Psoas muscle (tissue), 8 donors: ENCODE measurements around the gene ACAT1. TPM values are rescaled to one million over a fixed set of nuclear protein-coding genes. Genes with fewer than 3 reads are reported as not detected.
A peak's percentile ranks its signal among the peaks of the same experiment; 100 is the strongest.

Experiments used
- ATAC-seq, 4 donors: fragments of 200-7000 bp; cut with Tn5 transposase; one replicate each; pipeline ENCODE4 v1.9.1; 2020; ENCODE audit warnings: moderate library complexity in 3 of 4, mild to moderate bottlenecking in 2 of 4
- DNase-seq, 2 donors: peaks; one replicate each; pipeline ENCODE4 v3.0.0-alpha.2; 2020
- H3K27ac ChIP-seq: fragments of 200-600 bp; one replicate; pipeline ENCODE4 v1.8.0; 2022
- H3K27me3 ChIP-seq, 3 donors: fragments of 200-600 bp in 1 of 3; one replicate each; pipeline versions ENCODE4 v1.6.1 to v1.8.0; 2013 to 2022; ENCODE audit warnings: low read length in 2 of 3, mild to moderate bottlenecking in 2 of 3, moderate library complexity in 1 of 3; ENCODE audit not compliant: insufficient read depth in 3 of 3
- H3K36me3 ChIP-seq, 2 donors: fragments of 200-600 bp in 1 of 2; one replicate each; pipeline versions ENCODE4 v1.6.1 to v1.8.0; 2013 to 2022; ENCODE audit warnings: low read depth in 1 of 2, mild to moderate bottlenecking in 1 of 2, moderate library complexity in 1 of 2; ENCODE audit not compliant: insufficient read depth in 1 of 2
- H3K4me1 ChIP-seq: fragments of 200-600 bp; one replicate; pipeline ENCODE4 v1.8.0; 2022
- H3K4me3 ChIP-seq: fragments of 200-600 bp; one replicate; pipeline ENCODE4 v1.8.0; 2022; ENCODE audit warnings: mild to moderate bottlenecking
- H3K9me3 ChIP-seq: fragments of 200-600 bp; one replicate; pipeline ENCODE4 v1.8.0; 2022
- CTCF ChIP-seq: fragments of 200-600 bp; IDR thresholded peaks from one replicate; pipeline ENCODE4 v1.8.0; 2022; ENCODE audit warnings: antibody characterized with exemption
- WGBS, 3 donors: extraction: QIAGEN DNeasy Blood & Tissue Kit; methylation state at CpG; one replicate each; pipeline versions ENCODE4 v1.1.6 to v1.1.7; 2013; 5-methylcytosine and 5-hydroxymethylcytosine counted together
- intact Hi-C, 2 donors: fragments of 100-400 bp; cut with DNase I; formaldehyde crosslinking; loops; one replicate each; pipeline versions ENCODE4 v1.11.0 to v1.14.2; 2022
- long read RNA-seq, 2 donors: library from polyadenylated mRNA; unstranded; transcript quantifications; one replicate each; pipeline ENCODE4 v2.0.0, GENCODE V29; 2021
- polyA plus RNA-seq, 3 donors: library from polyadenylated mRNA; stranded (reverse); fragments of 200-250 nt; gene quantifications; one replicate each; pipeline ENCODE4 v1.2.3, GENCODE V29; 2013
- total RNA-seq, 4 donors: library from RNA; stranded (reverse); fragmentation: NEBNext Ultra II Directional in 2 of 4; extraction: Animal tissue kit (Norgen Biotek cat#: 25700) in 2 of 4; gene quantifications; one replicate each; pipeline versions ENCODE4 v1.2.1 to v1.2.4, GENCODE V29; 2021 to 2023
- donor health status: healthy with polysubstance abuse.
- donor health status: DM: no; HTN: no; CAD: no; lungs with moderate emphysema.
- donor health status: Bipolar disorder and iron deficiency.
- donor health status: healthy.
- donor health status: DM: yes; HTN: yes; CAD: no.
- donor health status: DM: no; HTN: no; CAD: no.
- donor health status: DM: no; HTN: no; CAD: no.
- donor health status: DM: yes; HTN: yes; CAD: no.

The ACAT1 gene
- 100 to 1,000 TPM; 156 to 263 (median 208) TPM for total RNA-seq
- polyA plus RNA-seq, result 100 to 1,000 TPM; 141 to 246 (median 162) TPM
- long read RNA-seq, donor 1, transcript ACAT1-201 (12 exons, 1,761 nt), result major isoform, 198 of 211 reads
- long read RNA-seq, donor 1, partial matches to known transcripts, result 4 of 211 reads
- long read RNA-seq, donor 1, other reads (novel, unspliced or antisense), result 9 of 211 reads
- long read RNA-seq, donor 2, transcript ACAT1-201 (12 exons, 1,761 nt), result major isoform, 315 of 337 reads
- long read RNA-seq, donor 2, partial matches to known transcripts, result 7 of 337 reads
- long read RNA-seq, donor 2, other reads (novel, unspliced or antisense), result 13 of 337 reads

- Histone ChIP-seq H3K36me3 (no peaks in the 10 kb centered on the region), H3K4me3 (peak within 1 kb of the TSS; percentile 87), H3K9me3 (no peaks in the 10 kb centered on the region), H3K27ac (peak within 1 kb of the TSS; percentile 95), H3K27me3 (no peaks in the 10 kb centered on the region), H3K4me1 (peaks cover 34% of the 10 kb centered on the region)
- ATAC-seq, result peak; percentile 91 to 95 (median 94)
- DNase-seq, result peak; percentile 99
- TF ChIP-seq CTCF, result peak; percentile 29
- intact Hi-C loops, result loop anchor here (5.0 kb wide), 2 partner anchors 101 to 541 kb away; partner anchors contain the start of genes ATM (in 2 of the 2) and NPAT (in 2 of the 2)
- 0 to 1% (median 1%) methylated on average over 67 to 73 of the region's 73 CpGs for WGBS, 3 donors
Measured at GRCh38 chr11:108121274-108122155, at the start of gene ACAT1. TSS of gene ACAT1 (plus strand) at chr11:108121567. CDS start at chr11:108121607, 40 bp downstream.

- intact Hi-C loops, result no loop called here
- H3K9me3 ChIP-seq, result no peaks in the 10 kb centered on the region
- no peak overlapping the region for H3K4me3 ChIP-seq
- peaks cover 0 to 59% of the 10 kb centered on the region in 2 donors for H3K36me3 ChIP-seq
- no peak overlapping the region for H3K27ac ChIP-seq
- no peak for DNase-seq
- H3K27me3 ChIP-seq, result no peaks in the 10 kb centered on the region
- H3K4me1 ChIP-seq, result no peaks in the 10 kb centered on the region
- TF ChIP-seq CTCF, result no peak
- no peak for ATAC-seq
- 77 to 83% (median 83%) methylated on average over 1 of the region's 1 CpG for WGBS, 3 donors
Measured at GRCh38 chr11:108084811-108085210, 36.6 kb upstream of the ACAT1 start.

- ATAC-seq (no peak), DNase-seq (no peak)
- intact Hi-C loops, result no loop called here
- Histone ChIP-seq H3K27ac (no peak overlapping the region), H3K36me3 (peaks cover 0 to 59% of the 10 kb centered on the region in 2 donors), H3K9me3 (no peaks in the 10 kb centered on the region), H3K27me3 (no peaks in the 10 kb centered on the region), H3K4me1 (no peaks in the 10 kb centered on the region), H3K4me3 (no peak overlapping the region)
- WGBS, 3 donors, result 97 to 99% (median 98%) methylated on average over 2 of the region's 2 CpGs
- no peak for TF ChIP-seq CTCF
Measured at GRCh38 chr11:108085672-108086071, 35.7 kb upstream of the ACAT1 start.

- Histone ChIP-seq H3K4me1 (no peaks in the 10 kb centered on the region), H3K4me3 (no peak overlapping the region), H3K36me3 (peaks cover 2 to 79% of the 10 kb centered on the region in 2 donors), H3K27me3 (no peaks in the 10 kb centered on the region), H3K9me3 (no peaks in the 10 kb centered on the region), H3K27ac (no peak overlapping the region)
- ATAC-seq, result no peak
- WGBS, 3 donors, result 43 to 49% (median 48%) methylated on average over 2 of the region's 2 CpGs
- no peak for TF ChIP-seq CTCF
- intact Hi-C loops, result no loop called here
- DNase-seq, result no peak
Measured at GRCh38 chr11:108092134-108092533, 29.2 kb upstream of the ACAT1 start.
